CD4-positive, alpha-beta T cell treated with Interleukin-4 for 4 hours (primary cell): ENCODE results near the gene PTPA.

ENCODE experiments used
- DNase-seq: peaks from one replicate; pipeline ENCODE4 v3.0.0-alpha.2; 2020

PTPA gene

GRCh38 chr9:129084087-129084486 lies 27.1 kb upstream of the PTPA start:
- DNase-seq = no peak

- DNase-seq = no peak
Observed at GRCh38 chr9:129089246-129089645, 22.0 kb upstream of the PTPA start.

GRCh38 chr9:129093602-129094386 lies 17.4 kb upstream of the PTPA start:
- DNase-seq = no peak

GRCh38 chr9:129094387-129095169 lies 16.6 kb upstream of the PTPA start:
- DNase-seq = no peak

GRCh38 chr9:129095170-129095667 lies 16.0 kb upstream of the PTPA start:
- no peak for DNase-seq

- no peak for DNase-seq
Observed at GRCh38 chr9:129095908-129096307, 15.3 kb upstream of the PTPA start.

- no peak for DNase-seq
Observed at GRCh38 chr9:129097671-129098306, 13.4 kb upstream of the PTPA start.

GRCh38 chr9:129098328-129098727 lies 12.9 kb upstream of the PTPA start:
- no peak for DNase-seq

- DNase-seq = no peak
Observed at GRCh38 chr9:129100383-129101169, 10.6 kb upstream of the PTPA start.

- DNase-seq = no peak
Observed at GRCh38 chr9:129101279-129101678, 9.9 kb upstream of the PTPA start.

- DNase-seq = no peak
Observed at GRCh38 chr9:129102095-129102525, 9.1 kb upstream of the PTPA start.

GRCh38 chr9:129102791-129103594 lies 8.2 kb upstream of the PTPA start:
- no peak for DNase-seq

GRCh38 chr9:129103595-129103965 lies 7.6 kb upstream of the PTPA start:
- DNase-seq = no peak

- no peak for DNase-seq
Observed at GRCh38 chr9:129104051-129104450, 7.2 kb upstream of the PTPA start.

GRCh38 chr9:129105857-129106694 lies 5.1 kb upstream of the PTPA start:
- no peak for DNase-seq

GRCh38 chr9:129107651-129108050 lies 3.6 kb upstream of the PTPA start:
- DNase-seq = no peak

GRCh38 chr9:129108083-129108804 lies 3.0 kb upstream of the PTPA start:
- DNase-seq = no peak

GRCh38 chr9:129108805-129109536 lies 2.2 kb upstream of the PTPA start:
- no peak for DNase-seq

GRCh38 chr9:129109537-129109903 lies 1.7 kb upstream of the PTPA start:
- DNase-seq = no peak
